ENCODE measurements around the gene SLC25A47. TPM values are rescaled to one million over a fixed set of nuclear protein-coding genes. Genes with fewer than 3 reads are reported as not detected.

SLC25A47 gene
- total RNA-seq, 1 experiment from 2014 or later = not detected

DNA sequence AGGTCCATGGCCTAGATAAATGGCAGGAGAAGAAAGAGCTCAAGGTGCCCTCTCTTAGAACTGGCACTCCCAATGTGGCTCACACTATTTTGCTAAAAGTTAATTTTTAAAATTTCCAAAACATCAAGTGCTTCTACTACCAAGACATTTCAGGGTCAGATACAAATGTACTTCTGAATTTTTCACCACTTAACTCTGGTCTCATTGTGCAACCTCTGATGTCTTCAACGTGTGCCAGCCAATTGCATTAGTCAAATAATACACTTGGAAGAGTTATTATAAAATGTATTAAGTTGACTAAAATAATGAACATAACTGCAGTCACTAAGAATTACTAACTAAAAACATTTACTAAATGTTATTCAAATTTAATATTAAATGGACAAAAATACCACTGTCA, 41.3 kb downstream of the SLC25A47 start:
- ATAC-seq (no peak), DNase-seq (ENCODE audit: low read depth, low spot score) (no peak)
- H3K4me3 ChIP-seq (ENCODE audit: low read depth in 2 of 2, low read length in 2 of 2) = no peak overlapping the region
- peaks cover 12% of the 10 kb centered on the region for H3K36me3 ChIP-seq (ENCODE audit: control insufficient read depth, insufficient read depth, low read length)
- H3K9me3 ChIP-seq (ENCODE audit: control insufficient read depth, insufficient read depth, low read depth, low read length) = no peaks in the 10 kb centered on the region
- in situ Hi-C loops (cut with HindIII; ENCODE audit: low pct_unique_long_range_greater_than_20kb, low sequenced_read_pairs) (no loop called here), intact Hi-C loops (cut with micrococcal nuclease; ENCODE audit: unreplicated experiment) (no loop called here)
- TF ChIP-seq, protein P1, sequence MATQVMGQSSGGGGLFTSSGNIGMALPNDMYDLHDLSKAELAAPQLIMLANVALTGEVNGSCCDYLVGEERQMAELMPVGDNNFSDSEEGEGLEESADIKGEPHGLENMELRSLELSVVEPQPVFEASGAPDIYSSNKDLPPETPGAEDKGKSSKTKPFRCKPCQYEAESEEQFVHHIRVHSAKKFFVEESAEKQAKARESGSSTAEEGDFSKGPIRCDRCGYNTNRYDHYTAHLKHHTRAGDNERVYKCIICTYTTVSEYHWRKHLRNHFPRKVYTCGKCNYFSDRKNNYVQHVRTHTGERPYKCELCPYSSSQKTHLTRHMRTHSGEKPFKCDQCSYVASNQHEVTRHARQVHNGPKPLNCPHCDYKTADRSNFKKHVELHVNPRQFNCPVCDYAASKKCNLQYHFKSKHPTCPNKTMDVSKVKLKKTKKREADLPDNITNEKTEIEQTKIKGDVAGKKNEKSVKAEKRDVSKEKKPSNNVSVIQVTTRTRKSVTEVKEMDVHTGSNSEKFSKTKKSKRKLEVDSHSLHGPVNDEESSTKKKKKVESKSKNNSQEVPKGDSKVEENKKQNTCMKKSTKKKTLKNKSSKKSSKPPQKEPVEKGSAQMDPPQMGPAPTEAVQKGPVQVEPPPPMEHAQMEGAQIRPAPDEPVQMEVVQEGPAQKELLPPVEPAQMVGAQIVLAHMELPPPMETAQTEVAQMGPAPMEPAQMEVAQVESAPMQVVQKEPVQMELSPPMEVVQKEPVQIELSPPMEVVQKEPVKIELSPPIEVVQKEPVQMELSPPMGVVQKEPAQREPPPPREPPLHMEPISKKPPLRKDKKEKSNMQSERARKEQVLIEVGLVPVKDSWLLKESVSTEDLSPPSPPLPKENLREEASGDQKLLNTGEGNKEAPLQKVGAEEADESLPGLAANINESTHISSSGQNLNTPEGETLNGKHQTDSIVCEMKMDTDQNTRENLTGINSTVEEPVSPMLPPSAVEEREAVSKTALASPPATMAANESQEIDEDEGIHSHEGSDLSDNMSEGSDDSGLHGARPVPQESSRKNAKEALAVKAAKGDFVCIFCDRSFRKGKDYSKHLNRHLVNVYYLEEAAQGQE (IDR thresholded peaks at IDR 0.05; ENCODE audit: insufficient read depth in 1 of 2, low read depth in 2 of 2, low read length in 1 of 2) = no peak
- POLR2A ChIA-PET = no interaction called here
- H3K4me1 ChIP-seq (ENCODE audit: control insufficient read depth, insufficient read depth, low read length) = no peaks in the 10 kb centered on the region
- H3K27ac ChIP-seq (ENCODE audit: low read length) = no peak overlapping the region
- H3K27me3 ChIP-seq (ENCODE audit: control insufficient read depth, insufficient read depth, low read length) = no peaks in the 10 kb centered on the region
- BruUV-seq (replicated peaks) = no TSS peak
- CTCF ChIA-PET = no interaction called here

DNA sequence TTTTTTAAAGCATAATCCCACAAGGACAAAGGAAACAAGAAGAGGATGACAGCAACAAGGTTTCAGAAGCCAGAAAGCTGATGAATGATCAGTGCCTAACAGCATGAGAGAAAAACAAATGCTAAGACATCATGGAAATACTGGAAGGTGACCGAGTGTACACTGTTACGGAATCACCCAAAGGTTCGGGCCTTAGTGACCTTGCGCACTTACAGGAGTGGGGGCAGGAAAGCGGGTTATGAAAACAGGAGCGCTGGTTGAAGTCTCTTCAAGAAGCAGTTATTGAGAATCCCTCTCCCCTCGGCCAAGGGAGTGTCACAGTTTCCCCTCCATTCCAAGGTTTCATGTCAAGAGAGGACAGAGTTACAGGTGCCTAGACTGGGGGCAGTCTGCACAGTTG, 42.6 kb downstream of the SLC25A47 start:
- TF ChIP-seq, protein P2, sequence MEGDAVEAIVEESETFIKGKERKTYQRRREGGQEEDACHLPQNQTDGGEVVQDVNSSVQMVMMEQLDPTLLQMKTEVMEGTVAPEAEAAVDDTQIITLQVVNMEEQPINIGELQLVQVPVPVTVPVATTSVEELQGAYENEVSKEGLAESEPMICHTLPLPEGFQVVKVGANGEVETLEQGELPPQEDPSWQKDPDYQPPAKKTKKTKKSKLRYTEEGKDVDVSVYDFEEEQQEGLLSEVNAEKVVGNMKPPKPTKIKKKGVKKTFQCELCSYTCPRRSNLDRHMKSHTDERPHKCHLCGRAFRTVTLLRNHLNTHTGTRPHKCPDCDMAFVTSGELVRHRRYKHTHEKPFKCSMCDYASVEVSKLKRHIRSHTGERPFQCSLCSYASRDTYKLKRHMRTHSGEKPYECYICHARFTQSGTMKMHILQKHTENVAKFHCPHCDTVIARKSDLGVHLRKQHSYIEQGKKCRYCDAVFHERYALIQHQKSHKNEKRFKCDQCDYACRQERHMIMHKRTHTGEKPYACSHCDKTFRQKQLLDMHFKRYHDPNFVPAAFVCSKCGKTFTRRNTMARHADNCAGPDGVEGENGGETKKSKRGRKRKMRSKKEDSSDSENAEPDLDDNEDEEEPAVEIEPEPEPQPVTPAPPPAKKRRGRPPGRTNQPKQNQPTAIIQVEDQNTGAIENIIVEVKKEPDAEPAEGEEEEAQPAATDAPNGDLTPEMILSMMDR (IDR thresholded peaks at IDR 0.05) = no peak
- no peak for TF ChIP-seq TCF7L2 (IDR thresholded peaks at IDR 0.05; ENCODE audit: low read depth, low read length)
- TF ChIP-seq, protein P1 (IDR thresholded peaks at IDR 0.05; ENCODE audit: insufficient read depth in 1 of 2, low read depth in 2 of 2, low read length in 1 of 2) = no peak
- no peak for TF ChIP-seq POLR2AphosphoS5 (IDR thresholded peaks at IDR 0.05; ENCODE audit: low read depth, low read length)
- no peak for TF ChIP-seq SIN3A (IDR thresholded peaks at IDR 0.05; ENCODE audit: borderline replicate concordance, insufficient read depth, low read depth, low read length)
- H3K36me3 ChIP-seq (ENCODE audit: control insufficient read depth, insufficient read depth, low read length) = peaks cover 4% of the 10 kb centered on the region; the same call in 1 of the 2 replicates
- intact Hi-C loops (cut with micrococcal nuclease; ENCODE audit: unreplicated experiment) (no loop called here), in situ Hi-C loops (cut with HindIII; ENCODE audit: low pct_unique_long_range_greater_than_20kb, low sequenced_read_pairs) (no loop called here)
- CTCF ChIA-PET = no interaction called here
- H3K27me3 ChIP-seq (ENCODE audit: control insufficient read depth, insufficient read depth, low read length) = no peaks in the 10 kb centered on the region
- H3K27ac ChIP-seq (ENCODE audit: low read length) = no peak overlapping the region
- no peak for DNase-seq (ENCODE audit: low read depth, low spot score)
- no TSS peak for BruUV-seq (replicated peaks)
- no peaks in the 10 kb centered on the region for H3K9me3 ChIP-seq (ENCODE audit: control insufficient read depth, insufficient read depth, low read depth, low read length)
- no peak for ATAC-seq
- no peaks in the 10 kb centered on the region for H3K4me1 ChIP-seq (ENCODE audit: control insufficient read depth, insufficient read depth, low read length)
- H3K4me3 ChIP-seq (ENCODE audit: low read depth in 2 of 2, low read length in 2 of 2) = no peak overlapping the region
- POLR2A ChIA-PET = no interaction called here
